H1 (cell line): ENCODE results near the gene LMX1A. TPM values are rescaled to one million over a fixed set of nuclear protein-coding genes. Genes with fewer than 3 reads are reported as not detected.

Experiments used
- CTCF ChIA-PET: fragments of 300-600 bp; sonication (Branson Sonifier 250); formaldehyde crosslinking; loops from one replicate; lab custom pipeline; 2021; ENCODE audit not compliant: partially characterized antibody; lab: Charles Lee
- POLR2A ChIA-PET: fragments of 300-600 bp; sonication (Branson Sonifier 250); formaldehyde crosslinking; loops from one replicate; lab custom pipeline; 2021; ENCODE audit warnings: inconsistent platforms; ENCODE audit not compliant: partially characterized antibody; lab: Charles Lee
- DNase-seq, 2 experiments: peaks; one replicate each; pipeline versions ENCODE4 v3.0.0 to v3.0.0-alpha.2; 2010 to 2022; ENCODE audit warnings: low spot score in 2 of 2, low read depth in 1 of 2, mixed read lengths in 1 of 2
- FAIRE-seq: peaks from 2 replicates; lab custom pipeline; 2011; peaks lifted over from hg19 to GRCh38; lab: Jason Lieb, UNC
- H2AFZ ChIP-seq: 2 replicates; pipeline ENCODE4 v1.8.1; 2012; ENCODE audit warnings: low read length, inconsistent platforms
- H2AK5ac ChIP-seq: 2 replicates; pipeline ENCODE4 v1.6.1; 2013; ENCODE audit warnings: low read depth, low read length
- H2BK120ac ChIP-seq: replicated peaks from 2 replicates; pipeline ENCODE3; 2013; ENCODE audit warnings: low read depth, low read length, inconsistent platforms
- H2BK12ac ChIP-seq: 2 replicates; pipeline ENCODE4 v1.6.1; 2013; ENCODE audit warnings: low read depth, low read length
- H2BK15ac ChIP-seq: 2 replicates; pipeline ENCODE4 v1.6.1; 2013; ENCODE audit warnings: low read length
- H2BK20ac ChIP-seq: 2 replicates; pipeline ENCODE4 v1.6.1; 2013; ENCODE audit warnings: low read length
- H2BK5ac ChIP-seq: 2 replicates; pipeline ENCODE4 v1.6.1; 2013; ENCODE audit warnings: low read depth, low read length
- H3K14ac ChIP-seq: 2 replicates; pipeline ENCODE4 v1.6.1; 2013; ENCODE audit warnings: inconsistent platforms; ENCODE audit not compliant: insufficient read length
- H3K18ac ChIP-seq: 2 replicates; pipeline ENCODE4 v1.6.1; 2013; ENCODE audit warnings: low read length; ENCODE audit errors: extremely low read depth
- H3K23ac ChIP-seq: 2 replicates; pipeline ENCODE4 v1.6.1; 2013; ENCODE audit warnings: inconsistent platforms; ENCODE audit not compliant: insufficient read length
- H3K23me2 ChIP-seq: 2 replicates; pipeline ENCODE4 v1.6.1; 2013; ENCODE audit warnings: low read depth, low read length
- H3K27ac ChIP-seq: 2 replicates; pipeline ENCODE4 v1.6.1; 2011; ENCODE audit warnings: low read depth, low read length, inconsistent platforms
- H3K27me3 ChIP-seq, 4 experiments: replicated peaks in 1 of 4; 1 replicate in 1 of 4; 2 replicates in 3 of 4; pipeline versions ENCODE4 v1.6.1 to v1.8.1; 2011 to 2013; ENCODE audit warnings: low read length in 3 of 4, mild to moderate bottlenecking in 3 of 4, inconsistent platforms in 2 of 4, mixed read lengths in 2 of 4, moderate library complexity in 1 of 4; ENCODE audit not compliant: control insufficient read depth in 3 of 4, insufficient read depth in 3 of 4; ENCODE audit errors: extremely low read depth in 1 of 4
- H3K36me3 ChIP-seq, 4 experiments: 2 replicates each; pipeline versions ENCODE4 v1.6.1 to v1.8.1; 2011 to 2013; ENCODE audit warnings: mild to moderate bottlenecking in 4 of 4, low read length in 3 of 4, moderate library complexity in 2 of 4, control low read depth in 1 of 4, inconsistent platforms in 1 of 4; ENCODE audit not compliant: insufficient read depth in 4 of 4, control insufficient read depth in 2 of 4
- H3K4ac ChIP-seq: replicated peaks from 2 replicates; pipeline ENCODE3; 2013; ENCODE audit warnings: low read length, low read depth, mixed read lengths, inconsistent platforms; ENCODE audit not compliant: insufficient read length
- H3K4me1 ChIP-seq, 4 experiments: replicated peaks in 1 of 4; 1 replicate in 1 of 4; 2 replicates in 3 of 4; pipeline versions ENCODE4 v1.6.1 to v1.8.1; 2011 to 2013; ENCODE audit warnings: low read length in 3 of 4, inconsistent platforms in 2 of 4, mixed read lengths in 1 of 4; ENCODE audit not compliant: insufficient read depth in 4 of 4, control insufficient read depth in 3 of 4
- H3K4me2 ChIP-seq, 2 experiments: 2 replicates each; pipeline versions ENCODE4 v1.6.1 to v1.8.1; 2011 to 2013; ENCODE audit warnings: low read depth in 2 of 2, low read length in 2 of 2, control low read depth in 1 of 2, inconsistent platforms in 1 of 2, mild to moderate bottlenecking in 1 of 2; ENCODE audit not compliant: insufficient read depth in 1 of 2
- H3K4me3 ChIP-seq, 4 experiments: fragments of 200-600, 300-600 bp in 1 of 4; sonication (generic), shearing (Covaris generic), sonication (Bioruptor Twin) in 1 of 4; 2 replicates each; pipeline versions ENCODE4 v1.5.1 to v1.8.1; 2011 to 2016; ENCODE audit warnings: low read length in 4 of 4, low read depth in 3 of 4, control low read depth in 2 of 4, inconsistent platforms in 2 of 4, mild to moderate bottlenecking in 2 of 4, mixed read lengths in 1 of 4, moderate library complexity in 1 of 4; ENCODE audit not compliant: insufficient read depth in 2 of 4; ENCODE audit errors: extremely low read depth in 1 of 4
- H3K56ac ChIP-seq: replicated peaks from 2 replicates; pipeline ENCODE3; 2013; ENCODE audit warnings: low read depth, mild to moderate bottlenecking, mixed read lengths, low read length, inconsistent platforms; ENCODE audit not compliant: insufficient read length
- H3K79me1 ChIP-seq: 2 replicates; pipeline ENCODE4 v1.6.1; 2013; ENCODE audit warnings: low read depth, low read length, control low read depth
- H3K79me2 ChIP-seq, 2 experiments: 2 replicates each; pipeline versions ENCODE4 v1.6.1 to v1.8.1; 2012 to 2013; ENCODE audit warnings: low read length in 2 of 2, mild to moderate bottlenecking in 2 of 2, inconsistent platforms in 1 of 2; ENCODE audit not compliant: insufficient read depth in 2 of 2, control insufficient read depth in 1 of 2
- H3K9ac ChIP-seq, 4 experiments: replicated peaks in 1 of 4; 1 replicate in 1 of 4; 2 replicates in 3 of 4; pipeline versions ENCODE4 v1.6.1 to v1.8.1; 2011 to 2013; ENCODE audit warnings: low read depth in 3 of 4, low read length in 3 of 4, control low read depth in 2 of 4, mild to moderate bottlenecking in 2 of 4, moderate library complexity in 2 of 4, inconsistent platforms in 1 of 4; ENCODE audit errors: extremely low read depth in 1 of 4
- H3K9me3 ChIP-seq, 2 experiments: 2 replicates each; pipeline versions ENCODE4 v1.6.1 to v1.8.1; 2012 to 2013; ENCODE audit warnings: mild to moderate bottlenecking in 2 of 2, moderate library complexity in 2 of 2, control low read depth in 1 of 2, inconsistent platforms in 1 of 2, low read depth in 1 of 2, low read length in 1 of 2, mixed read lengths in 1 of 2; ENCODE audit not compliant: insufficient read depth in 2 of 2
- H4K20me1 ChIP-seq, 2 experiments: replicated peaks in 1 of 2; 2 replicates each; pipeline versions ENCODE3 to v1.8.1; 2011 to 2013; ENCODE audit warnings: inconsistent platforms in 2 of 2, low read length in 2 of 2, mild to moderate bottlenecking in 1 of 2; ENCODE audit not compliant: insufficient read depth in 2 of 2, control insufficient read depth in 1 of 2
- H4K5ac ChIP-seq: 2 replicates; pipeline ENCODE4 v1.6.1; 2013; ENCODE audit warnings: low read length, low read depth, mixed read lengths, inconsistent platforms; ENCODE audit not compliant: insufficient read length
- H4K8ac ChIP-seq: 2 replicates; pipeline ENCODE4 v1.8.0; 2013; ENCODE audit warnings: mild to moderate bottlenecking, moderate library complexity, low read length, inconsistent platforms; ENCODE audit not compliant: insufficient read depth; ENCODE audit errors: extremely low read depth
- H4K91ac ChIP-seq: replicated peaks from 2 replicates; pipeline ENCODE3; 2013; ENCODE audit warnings: low read length, mixed read lengths, inconsistent platforms; ENCODE audit not compliant: insufficient read length
- BCL11A ChIP-seq, 2 experiments: IDR thresholded peaks; one replicate each; pipeline ENCODE4 v1.6.1; 2011; ENCODE audit warnings: low read depth in 2 of 2, low read length in 2 of 2, mild to moderate bottlenecking in 2 of 2
- GTF2F1 ChIP-seq: IDR thresholded peaks from 2 replicates; pipeline ENCODE4 v1.6.1; 2012; ENCODE audit warnings: low read depth, low read length, improper control_type of control experiment, borderline replicate concordance
- HDAC6 ChIP-seq: IDR thresholded peaks from one replicate; pipeline ENCODE4 v1.7.1; 2012; ENCODE audit warnings: low read depth, mild to moderate bottlenecking, inconsistent platforms, low read length, moderate library complexity
- SAP30 ChIP-seq: fragments of 300-600 bp; sonication (generic); IDR thresholded peaks from 2 replicates; pipeline ENCODE4 v1.7.1; 2012; ENCODE audit warnings: low read length, moderate library complexity, mild to moderate bottlenecking, inconsistent platforms; ENCODE audit not compliant: insufficient read depth, insufficient replicate concordance
- SIN3A ChIP-seq, 2 experiments: IDR thresholded peaks in 1 of 2; conservative IDR thresholded peaks in 1 of 2; 2 replicates each; pipeline ENCODE4 v1.6.1; 2011 to 2012; ENCODE audit warnings: low read length in 2 of 2, improper control_type of control experiment in 1 of 2, low read depth in 1 of 2, mild to moderate bottlenecking in 1 of 2
- SIX5 ChIP-seq: IDR thresholded peaks from 2 replicates; pipeline ENCODE4 v1.6.1; 2011; ENCODE audit warnings: mild to moderate bottlenecking, low read depth, low read length
- SP2 ChIP-seq: IDR thresholded peaks from 2 replicates; pipeline ENCODE4 v1.6.1; 2012; ENCODE audit warnings: mild to moderate bottlenecking, low read length, inconsistent platforms
- SP4 ChIP-seq: IDR thresholded peaks from 2 replicates; pipeline ENCODE4 v1.6.1; 2012; ENCODE audit warnings: low read length, inconsistent platforms
- YY1 ChIP-seq: IDR thresholded peaks from 2 replicates; pipeline ENCODE4 v1.6.1; 2011; ENCODE audit warnings: low read depth, mild to moderate bottlenecking, low read length
- polyA plus RNA-seq, 7 experiments: library from polyadenylated mRNA; depleted of rRNA in 3 of 7; stranded (reverse) in 5 of 7; unstranded in 2 of 7; fragments of >200 nt in 5 of 7; fragments of 200-250 nt in 2 of 7; gene quantifications; 1 replicate in 5 of 7; 2 replicates in 1 of 7; 4 replicates in 1 of 7; pipeline versions ENCODE4 v1.2.1 to v1.2.3, GENCODE V29; 2011 to 2013; ENCODE audit warnings: missing spikeins in 2 of 7, mixed read lengths in 2 of 7
- total RNA-seq: library from RNA; stranded (reverse); fragmentation: NEBNext Ultra II Directional; extraction: Animal tissue kit (Norgen Biotek cat#: 25700); gene quantifications from 2 replicates; pipeline ENCODE4 v1.2.1, GENCODE V29; 2021
- TF ChIP-seq, protein P1 (sequence below): IDR thresholded peaks from 2 replicates; pipeline ENCODE4 v1.6.1; 2011; ENCODE audit warnings: low read length, improper control_type of control experiment
- TF ChIP-seq, protein P2 (sequence below), 3 experiments: IDR thresholded peaks; 1 replicate in 2 of 3; 2 replicates in 1 of 3; pipeline versions ENCODE4 v1.5.1 to v1.6.1; 2011; ENCODE audit warnings: low read length in 3 of 3, mild to moderate bottlenecking in 3 of 3, inconsistent platforms in 2 of 3, low read depth in 1 of 3, moderate library complexity in 1 of 3; ENCODE audit not compliant: insufficient read depth in 1 of 3; ENCODE audit errors: control extremely low read depth in 1 of 3

The LMX1A gene
- total and polyA plus RNA-seq, 2 of the 8 experiments (the other 6 are each of a cell fraction or from before 2014, with no cell fraction given): not detected

DNA sequence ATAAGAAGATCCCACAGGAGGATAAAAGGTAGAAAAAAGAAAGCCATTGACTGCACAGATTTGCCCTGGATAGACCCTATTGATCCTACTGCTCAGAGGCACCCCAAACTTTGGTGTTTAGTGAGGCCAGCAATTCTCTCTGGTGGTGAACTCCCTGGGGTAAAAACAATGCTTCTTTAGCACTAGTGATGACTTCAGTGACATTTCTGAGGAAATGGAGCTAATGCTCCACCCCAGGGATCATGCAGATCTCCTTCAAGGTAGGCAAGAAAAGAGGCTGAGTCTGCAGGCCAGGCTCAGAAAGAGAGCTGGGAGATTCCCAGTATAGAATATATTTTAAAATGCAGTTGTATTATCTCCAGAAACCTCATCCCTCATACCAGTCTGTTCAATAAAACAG lies 140.3 kb downstream of the LMX1A start:
- Histone ChIP-seq H2BK5ac (no peak overlapping the region), H3K27ac (no peak overlapping the region), H4K91ac (no peak overlapping the region), H4K20me1 (no peaks in the 10 kb centered on the region), H3K9me3 (no peaks in the 10 kb centered on the region), H3K9ac (no peak overlapping the region), H2BK120ac (no peak overlapping the region), H2AFZ (no peak overlapping the region), H2BK20ac (no peak overlapping the region), H4K5ac (no peak overlapping the region), H3K27me3 (no peaks in the 10 kb centered on the region), H3K4me1 (peaks cover 3 to 13% (median 8%) of the 10 kb centered on the region in 4 experiments; a peak in 6 of 7 replicates), H2BK12ac (no peak overlapping the region), H2AK5ac (no peak overlapping the region), H3K4me3 (no peak overlapping the region), H3K4me2 (0 out of 4 replicates have a peak overlapping the region, but pooled peaks of 1 of the 2 experiments have one; percentile 11), H3K79me1 (no peaks in the 10 kb centered on the region), H3K79me2 (no peaks in the 10 kb centered on the region), H3K14ac (no peak overlapping the region), H3K18ac (no peak overlapping the region), H3K23ac (no peak overlapping the region), H2BK15ac (no peak overlapping the region), H3K4ac (no peak overlapping the region), H3K23me2 (no peaks in the 10 kb centered on the region), H3K56ac (no peak overlapping the region), H4K8ac (no peak overlapping the region), H3K36me3 (no peaks in the 10 kb centered on the region)
- CTCF ChIA-PET: interaction anchor here (1.3 to 2.6 kb wide), 4 partner anchors 42 to 151 kb away, joined by 3 to 10 read pairs (median 6); no protein-coding TSS in a partner anchor
- POLR2A ChIA-PET: interaction anchor here (0.6 to 0.9 kb wide), 2 partner anchors 10 to 19 kb away, joined by 3 read pairs; no protein-coding TSS in a partner anchor
- no peak for DNase-seq
- no peak for FAIRE-seq
- TF ChIP-seq SIN3A (conservative IDR thresholded peaks at IDR 0.05 in 1 of 2, IDR thresholded peaks at IDR 0.05 in 1 of 2; ENCODE audit: low read depth in 1 of 2, low read length in 2 of 2): no peak
- TF ChIP-seq YY1: no peak
- TF ChIP-seq HDAC6: no peak
- no peak for TF ChIP-seq BCL11A (IDR thresholded peaks at IDR 0.05; ENCODE audit: low read depth in 2 of 2, low read length in 2 of 2)
- TF ChIP-seq, protein P1, sequence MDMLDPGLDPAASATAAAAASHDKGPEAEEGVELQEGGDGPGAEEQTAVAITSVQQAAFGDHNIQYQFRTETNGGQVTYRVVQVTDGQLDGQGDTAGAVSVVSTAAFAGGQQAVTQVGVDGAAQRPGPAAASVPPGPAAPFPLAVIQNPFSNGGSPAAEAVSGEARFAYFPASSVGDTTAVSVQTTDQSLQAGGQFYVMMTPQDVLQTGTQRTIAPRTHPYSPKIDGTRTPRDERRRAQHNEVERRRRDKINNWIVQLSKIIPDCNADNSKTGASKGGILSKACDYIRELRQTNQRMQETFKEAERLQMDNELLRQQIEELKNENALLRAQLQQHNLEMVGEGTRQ: no peak
- no peak for TF ChIP-seq SP2
- TF ChIP-seq, protein P2, sequence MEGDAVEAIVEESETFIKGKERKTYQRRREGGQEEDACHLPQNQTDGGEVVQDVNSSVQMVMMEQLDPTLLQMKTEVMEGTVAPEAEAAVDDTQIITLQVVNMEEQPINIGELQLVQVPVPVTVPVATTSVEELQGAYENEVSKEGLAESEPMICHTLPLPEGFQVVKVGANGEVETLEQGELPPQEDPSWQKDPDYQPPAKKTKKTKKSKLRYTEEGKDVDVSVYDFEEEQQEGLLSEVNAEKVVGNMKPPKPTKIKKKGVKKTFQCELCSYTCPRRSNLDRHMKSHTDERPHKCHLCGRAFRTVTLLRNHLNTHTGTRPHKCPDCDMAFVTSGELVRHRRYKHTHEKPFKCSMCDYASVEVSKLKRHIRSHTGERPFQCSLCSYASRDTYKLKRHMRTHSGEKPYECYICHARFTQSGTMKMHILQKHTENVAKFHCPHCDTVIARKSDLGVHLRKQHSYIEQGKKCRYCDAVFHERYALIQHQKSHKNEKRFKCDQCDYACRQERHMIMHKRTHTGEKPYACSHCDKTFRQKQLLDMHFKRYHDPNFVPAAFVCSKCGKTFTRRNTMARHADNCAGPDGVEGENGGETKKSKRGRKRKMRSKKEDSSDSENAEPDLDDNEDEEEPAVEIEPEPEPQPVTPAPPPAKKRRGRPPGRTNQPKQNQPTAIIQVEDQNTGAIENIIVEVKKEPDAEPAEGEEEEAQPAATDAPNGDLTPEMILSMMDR (IDR thresholded peaks at IDR 0.05; ENCODE audit: control extremely low read depth in 1 of 3, insufficient read depth in 1 of 3, low read depth in 1 of 3, low read length in 3 of 3): no peak
- TF ChIP-seq SP4: no peak
- no peak for TF ChIP-seq SAP30
- no peak for TF ChIP-seq SIX5
- TF ChIP-seq GTF2F1: no peak
